Fibroblast of villous mesenchyme (primary cell): ENCODE measurements around the gene ZC3H7B. TPM values are rescaled to one million over a fixed set of nuclear protein-coding genes. Genes with fewer than 3 reads are reported as not detected.

ENCODE experiments used
- DNase-seq: peaks from one replicate; pipeline ENCODE4 v3.0.0-alpha.2; 2010; ENCODE audit warnings: low read depth
- H3K4me3 ChIP-seq: 2 replicates; pipeline ENCODE4 v1.5.1; 2011; ENCODE audit warnings: low read depth, mild to moderate bottlenecking, low read length
- total RNA-seq: library from RNA; depleted of rRNA; stranded (reverse); fragments of >200 nt; gene quantifications from 2 replicates; pipeline ENCODE4 v1.2.3, GENCODE V29; 2012
- TF ChIP-seq, protein P1 (sequence below): IDR thresholded peaks from 2 replicates; pipeline ENCODE4 v1.5.1; 2012; ENCODE audit warnings: low read depth, mild to moderate bottlenecking, low read length; ENCODE audit not compliant: insufficient read depth

The ZC3H7B gene
- total RNA-seq, 1 donor = 80.3 TPM

DNA sequence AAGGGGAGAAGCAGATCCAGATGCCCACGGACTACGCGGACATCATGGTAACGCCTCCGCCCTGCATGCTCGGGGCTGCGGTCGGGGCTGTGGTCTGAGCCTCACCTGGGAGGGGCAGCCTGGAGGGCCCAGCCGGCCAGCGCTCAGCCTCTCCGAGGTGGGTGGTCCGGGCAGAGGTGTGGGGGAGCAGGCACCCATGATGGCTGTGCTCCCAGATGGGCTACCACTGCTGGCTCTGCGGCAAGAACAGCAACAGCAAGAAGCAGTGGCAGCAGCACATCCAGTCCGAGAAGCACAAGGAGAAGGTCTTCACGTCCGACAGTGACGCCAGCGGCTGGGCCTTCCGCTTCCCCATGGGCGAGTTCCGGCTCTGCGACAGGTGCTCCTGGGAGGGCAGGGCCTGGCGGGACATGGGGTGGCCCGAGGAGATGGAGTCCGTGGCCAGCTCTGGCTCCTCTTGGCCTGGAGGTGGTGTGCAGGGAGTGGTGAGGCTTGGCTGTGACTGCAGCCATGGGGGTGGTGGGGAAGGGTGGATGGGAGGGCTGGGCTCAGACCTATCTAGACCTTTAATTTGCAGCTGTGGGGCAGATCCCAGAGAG lies 55.2 kb downstream of the ZC3H7B start:
- TF ChIP-seq, protein P1, sequence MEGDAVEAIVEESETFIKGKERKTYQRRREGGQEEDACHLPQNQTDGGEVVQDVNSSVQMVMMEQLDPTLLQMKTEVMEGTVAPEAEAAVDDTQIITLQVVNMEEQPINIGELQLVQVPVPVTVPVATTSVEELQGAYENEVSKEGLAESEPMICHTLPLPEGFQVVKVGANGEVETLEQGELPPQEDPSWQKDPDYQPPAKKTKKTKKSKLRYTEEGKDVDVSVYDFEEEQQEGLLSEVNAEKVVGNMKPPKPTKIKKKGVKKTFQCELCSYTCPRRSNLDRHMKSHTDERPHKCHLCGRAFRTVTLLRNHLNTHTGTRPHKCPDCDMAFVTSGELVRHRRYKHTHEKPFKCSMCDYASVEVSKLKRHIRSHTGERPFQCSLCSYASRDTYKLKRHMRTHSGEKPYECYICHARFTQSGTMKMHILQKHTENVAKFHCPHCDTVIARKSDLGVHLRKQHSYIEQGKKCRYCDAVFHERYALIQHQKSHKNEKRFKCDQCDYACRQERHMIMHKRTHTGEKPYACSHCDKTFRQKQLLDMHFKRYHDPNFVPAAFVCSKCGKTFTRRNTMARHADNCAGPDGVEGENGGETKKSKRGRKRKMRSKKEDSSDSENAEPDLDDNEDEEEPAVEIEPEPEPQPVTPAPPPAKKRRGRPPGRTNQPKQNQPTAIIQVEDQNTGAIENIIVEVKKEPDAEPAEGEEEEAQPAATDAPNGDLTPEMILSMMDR = no peak
- no peak for DNase-seq
- no peak overlapping the region for H3K4me3 ChIP-seq

DNA sequence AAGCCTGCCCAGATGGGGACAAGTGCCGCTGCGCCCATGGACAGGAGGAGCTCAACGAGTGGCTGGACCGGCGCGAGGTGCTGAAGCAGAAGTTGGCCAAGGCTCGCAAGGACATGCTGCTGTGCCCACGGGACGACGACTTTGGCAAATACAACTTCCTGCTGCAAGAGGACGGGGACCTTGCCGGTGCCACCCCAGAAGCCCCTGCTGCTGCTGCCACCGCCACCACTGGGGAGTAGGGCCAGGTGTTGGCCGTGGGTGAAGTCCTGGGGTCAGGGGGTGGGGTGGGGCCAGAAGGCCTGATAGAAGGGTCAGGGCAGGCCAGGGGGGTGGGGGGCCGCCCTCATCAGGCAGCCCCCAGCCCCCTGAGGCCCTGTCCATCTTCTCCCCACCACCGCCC lies 55.9 kb downstream of the ZC3H7B start:
- H3K4me3 ChIP-seq = no peak overlapping the region
- TF ChIP-seq, protein P1 = no peak
- no peak for DNase-seq

DNA sequence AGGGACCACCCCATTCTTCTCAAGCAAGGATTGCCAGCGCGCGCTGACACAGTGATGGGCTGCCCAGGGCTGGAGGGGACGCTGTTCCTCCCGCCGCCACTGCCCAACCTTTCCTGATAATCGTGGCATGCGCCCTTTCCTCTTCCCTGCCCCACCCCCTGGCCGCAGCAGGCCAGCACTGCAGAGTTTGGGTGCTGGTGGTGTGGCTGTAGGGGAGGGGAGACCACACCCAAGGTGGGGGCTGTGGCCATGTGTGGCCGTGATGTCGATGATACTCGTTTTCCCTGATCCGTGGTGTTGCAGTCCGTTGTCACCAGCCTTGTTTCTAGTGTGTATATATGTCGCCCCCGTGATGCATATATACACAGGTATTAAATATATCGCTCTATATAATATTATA lies 57.6 kb downstream of the ZC3H7B start:
- TF ChIP-seq, protein P1 = no peak
- no peak for DNase-seq
- H3K4me3 ChIP-seq = no peak overlapping the region

DNA sequence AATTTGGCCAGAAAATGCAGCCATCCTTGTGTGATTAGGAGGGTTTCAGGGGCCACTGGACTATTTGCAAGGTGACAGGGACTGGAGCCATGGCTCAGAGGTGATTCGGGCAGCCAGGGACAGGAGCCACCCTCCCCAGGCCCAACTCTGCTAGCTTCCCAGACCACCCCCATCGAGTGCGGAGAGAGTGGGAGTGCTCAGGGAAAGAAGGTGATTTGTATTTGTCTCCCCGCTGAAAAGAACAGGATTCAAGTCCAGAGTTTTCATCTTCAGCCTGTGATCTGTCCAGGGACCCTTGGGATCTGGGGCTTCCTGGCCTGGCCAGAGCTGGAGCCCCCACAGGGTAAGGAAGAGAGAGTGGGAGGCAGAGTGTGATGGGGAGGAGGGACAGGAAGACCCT lies 58.1 kb downstream of the ZC3H7B start:
- TF ChIP-seq, protein P1 = no peak
- DNase-seq = no peak

DNA sequence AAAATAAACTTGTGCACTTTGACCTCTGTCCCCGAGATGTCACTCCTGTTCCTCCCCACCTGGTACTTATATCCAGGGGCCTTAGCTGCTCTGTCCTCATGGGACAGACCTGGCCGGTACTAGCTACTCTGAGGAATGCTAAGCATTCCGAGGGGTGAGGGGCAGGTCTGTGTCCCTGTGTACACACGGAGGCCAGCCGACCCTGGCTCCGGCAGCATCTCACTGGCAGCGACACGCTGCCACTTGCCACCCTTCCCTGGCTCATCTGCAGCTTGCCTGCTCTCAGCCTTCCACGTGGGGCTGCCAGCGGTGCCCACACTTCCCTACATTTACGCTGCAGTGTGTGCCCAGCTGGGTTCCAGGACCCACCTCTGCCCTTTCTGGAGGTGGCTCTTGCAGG lies 58.8 kb downstream of the ZC3H7B start:
- TF ChIP-seq, protein P1 = no peak
- no peak for DNase-seq
- H3K4me3 ChIP-seq = no peak overlapping the region

More for the DNA sequence above, 58.1 kb downstream of the ZC3H7B start:
- no peak overlapping the region for H3K4me3 ChIP-seq

DNA sequence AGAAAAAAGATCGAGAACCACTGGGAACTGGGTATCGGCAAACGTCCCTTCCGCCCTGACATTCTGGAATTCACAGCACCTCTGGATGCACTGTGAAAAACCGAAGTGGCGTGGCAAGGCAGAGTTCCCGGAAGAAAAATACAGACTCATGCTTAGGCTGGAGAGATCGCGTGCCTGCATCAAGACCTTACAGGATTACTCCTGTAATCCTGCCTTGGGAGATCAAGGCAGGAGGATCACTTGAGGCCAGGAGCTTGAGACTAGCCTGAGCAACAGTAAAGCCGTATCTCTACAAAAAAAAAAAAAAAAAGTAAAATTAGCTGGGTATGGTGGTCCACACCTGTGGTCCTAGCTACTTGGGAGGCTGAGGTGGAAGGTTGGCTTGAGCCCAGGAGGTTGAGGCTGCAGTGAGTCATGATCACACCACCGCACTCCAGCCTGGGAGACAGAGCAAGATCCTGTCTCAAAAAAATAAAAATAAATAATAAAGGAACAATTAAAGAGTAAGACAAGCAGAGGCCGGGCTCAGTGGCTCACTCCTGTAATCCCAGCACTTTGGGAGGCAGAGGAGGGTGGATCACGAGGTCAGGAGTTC lies 60.5 kb downstream of the ZC3H7B start:
- DNase-seq = no peak
- TF ChIP-seq, protein P1 = no peak
- H3K4me3 ChIP-seq = no peak overlapping the region

DNA sequence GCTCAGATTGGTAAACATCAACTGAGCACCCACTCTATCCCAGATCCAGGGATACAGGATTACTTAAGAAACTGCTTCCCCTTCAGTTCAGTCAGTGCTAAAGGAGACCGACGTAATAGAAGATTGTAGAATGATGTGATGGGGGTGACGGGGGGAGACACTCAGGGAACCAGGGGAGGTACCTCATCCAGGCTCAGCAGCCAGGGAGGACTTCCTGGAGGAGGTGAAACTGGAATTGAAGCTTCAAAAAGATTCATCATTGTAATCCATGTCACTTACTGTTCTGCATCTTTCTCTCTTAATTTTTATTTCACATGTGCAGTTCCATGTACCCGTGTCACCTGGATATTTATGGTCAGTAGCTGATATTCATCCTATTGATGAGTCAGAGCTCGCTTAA lies 61.3 kb downstream of the ZC3H7B start:
- no peak for DNase-seq
- no peak overlapping the region for H3K4me3 ChIP-seq
- TF ChIP-seq, protein P1 = no peak
